GM12878 (cell line): ENCODE measurements around the gene VAC14. TPM values are rescaled to one million over a fixed set of nuclear protein-coding genes. Genes with fewer than 3 reads are reported as not detected.

ENCODE experiments used
- ATAC-seq: fragments of 200-7000 bp; cut with Tn5 transposase; 3 replicates; pipeline ENCODE4 v1.9.1; 2020; ENCODE audit warnings: mild to moderate bottlenecking, moderate library complexity
- BruUV-seq: library from RNA; stranded (reverse); fragments of 400-500 nt; replicated peaks from 2 replicates; lab custom pipeline; 2021; lab: Mats Ljungman, UMichigan
- CTCF ChIA-PET: fragments of 300-600 bp; sonication (Branson Sonifier 250); formaldehyde crosslinking; extraction: SDS; loops from one replicate; lab custom pipeline; 2021; ENCODE audit warnings: inconsistent platforms; lab: Yijun Ruan, JAX
- POLR2A ChIA-PET: fragments of 350-600 bp; formaldehyde crosslinking; extraction: SDS; loops from one replicate; lab custom pipeline; 2021; ENCODE audit warnings: inconsistent platforms; lab: Charles Lee
- RAD21 ChIA-PET: fragments of 300-600 bp; sonication (Branson Sonifier 250); formaldehyde crosslinking; loops from one replicate; lab custom pipeline; 2023; ENCODE audit warnings: antibody characterized with exemption; ENCODE audit not compliant: unreplicated experiment; lab: Charles Lee
- SMC1A ChIA-PET: fragments of 300-600 bp; sonication (Branson Sonifier 250); formaldehyde crosslinking; loops from one replicate; lab custom pipeline; 2023; ENCODE audit not compliant: unreplicated experiment, uncharacterized antibody; lab: Charles Lee
- DNase-seq: peaks from one replicate; pipeline ENCODE4 v3.0.0-alpha.2; 2011; ENCODE audit warnings: low read depth, low spot score
- FAIRE-seq: peaks from 3 replicates; lab custom pipeline; 2011; peaks lifted over from hg19 to GRCh38; lab: Jason Lieb, UNC
- H2AFZ ChIP-seq: 2 replicates; pipeline ENCODE4 v1.6.0; 2011; ENCODE audit warnings: low read depth, low read length, control low read depth; ENCODE audit not compliant: control insufficient read depth
- H3K27ac ChIP-seq: 2 replicates; pipeline ENCODE4 v1.5.1; 2011; ENCODE audit warnings: control low read depth; ENCODE audit not compliant: control insufficient read depth, insufficient read depth
- H3K27me3 ChIP-seq, 2 experiments: replicated peaks in 1 of 2; 2 replicates each; pipeline versions ENCODE4 v1.6.0 to v1.6.1; 2011; ENCODE audit warnings: low read length in 1 of 2; ENCODE audit not compliant: control insufficient read depth in 2 of 2, insufficient read depth in 2 of 2
- H3K36me3 ChIP-seq, 2 experiments: 2 replicates each; pipeline ENCODE4 v1.5.1; 2011; ENCODE audit warnings: low read length in 1 of 2; ENCODE audit not compliant: control insufficient read depth in 2 of 2, insufficient read depth in 2 of 2
- H3K4me1 ChIP-seq: 2 replicates; pipeline ENCODE4 v1.6.1; 2011; ENCODE audit warnings: mild to moderate bottlenecking, low read length, moderate library complexity, mixed read lengths; ENCODE audit not compliant: control insufficient read depth, insufficient read depth
- H3K4me2 ChIP-seq: 2 replicates; pipeline ENCODE4 v1.6.0; 2011; ENCODE audit warnings: control low read depth; ENCODE audit not compliant: control insufficient read depth, insufficient read depth
- H3K4me3 ChIP-seq: fragments of 200-600 bp; sonication (generic); 2 replicates; pipeline ENCODE4 v1.5.1; 2016
- H3K79me2 ChIP-seq: 2 replicates; pipeline ENCODE4 v1.6.0; 2011; ENCODE audit warnings: low read length; ENCODE audit not compliant: control insufficient read depth, insufficient read depth
- H3K9ac ChIP-seq: 2 replicates; pipeline ENCODE4 v1.8.0; 2011; ENCODE audit warnings: low read length, control low read depth, mixed read lengths; ENCODE audit not compliant: control insufficient read depth, insufficient read depth
- H3K9me3 ChIP-seq: replicated peaks from 3 replicates; pipeline ENCODE4 v1.5.1; 2011; ENCODE audit warnings: mild to moderate bottlenecking, low read length; ENCODE audit not compliant: control insufficient read depth, insufficient read depth
- H4K20me1 ChIP-seq: 2 replicates; pipeline ENCODE4 v1.6.0; 2011; ENCODE audit not compliant: control insufficient read depth, insufficient read depth
- BCLAF1 ChIP-seq: fragments of 450-650 bp; IDR thresholded peaks from 2 replicates; pipeline ENCODE4 v1.6.1; 2017; ENCODE audit warnings: antibody characterized with exemption, mild to moderate bottlenecking, moderate library complexity
- BHLHE40 ChIP-seq, 2 experiments: fragments of 450-650 bp in 1 of 2; IDR thresholded peaks; 2 replicates each; pipeline ENCODE4 v1.6.1; 2011 to 2017; ENCODE audit warnings: low read depth in 2 of 2, borderline replicate concordance in 1 of 2, improper control_type of control experiment in 1 of 2, low read length in 1 of 2, mild to moderate bottlenecking in 1 of 2
- FOXM1 ChIP-seq: IDR thresholded peaks from 2 replicates; pipeline ENCODE4 v1.6.1; 2012; ENCODE audit warnings: low read depth, mild to moderate bottlenecking, inconsistent platforms, low read length, moderate library complexity
- NR2F1 ChIP-seq: fragments of 450-650 bp; conservative IDR thresholded peaks from 2 replicates; pipeline ENCODE4 v1.6.1; 2017; ENCODE audit warnings: mild to moderate bottlenecking
- POLR2A ChIP-seq: IDR thresholded peaks from 2 replicates; pipeline ENCODE4 v1.6.1; 2011; ENCODE audit warnings: low read depth, mild to moderate bottlenecking, low read length
- RB1 ChIP-seq: fragments of 450-650 bp; formaldehyde crosslinking; IDR thresholded peaks from 2 replicates; pipeline ENCODE4 v1.6.1; 2017; ENCODE audit warnings: mild to moderate bottlenecking, borderline replicate concordance
- STAT3 ChIP-seq: IDR thresholded peaks from 2 replicates; pipeline ENCODE4 v1.6.1; 2011; ENCODE audit warnings: low read depth, low read length, improper control_type of control experiment
- TCF12 ChIP-seq: IDR thresholded peaks from 2 replicates; pipeline ENCODE4 v1.6.1; 2011; ENCODE audit warnings: low read depth, mild to moderate bottlenecking, low read length
- YBX1 ChIP-seq: fragments of 450-650 bp; IDR thresholded peaks from 2 replicates; pipeline ENCODE4 v1.6.1; 2016; ENCODE audit warnings: antibody characterized with exemption
- ZSCAN29 ChIP-seq: fragments of 450-650 bp; IDR thresholded peaks from 2 replicates; pipeline ENCODE4 v1.6.1; 2017; ENCODE audit warnings: mild to moderate bottlenecking, moderate library complexity
- WGBS: methylation state at CpG from one replicate; pipeline ENCODE4 v1.1.6; 2016; ENCODE audit warnings: low lambda C conversion rate; ENCODE audit not compliant: insufficient replicate concordance, insufficient coverage; ENCODE audit errors: missing lambda C conversion rate; 5-methylcytosine and 5-hydroxymethylcytosine counted together
- in situ Hi-C: fragments of 300-500 bp; cut with MboI; formaldehyde crosslinking; loops from 9 replicates; pipeline ENCODE4 v1.14.3; 2018; ENCODE audit warnings: mixed read lengths
- intact Hi-C: fragments of 100-400 bp; cut with micrococcal nuclease; formaldehyde crosslinking; loops from one replicate; pipeline ENCODE4 v1.14.2; 2022; ENCODE audit not compliant: unreplicated experiment
- polyA plus RNA-seq, 11 experiments: library from polyadenylated mRNA; depleted of rRNA in 4 of 11; unstranded in 6 of 11; stranded (reverse) in 5 of 11; fragments of >200 nt; fragmentation: Nextera tagmentation in 4 of 11; fragmentation: Illumina TruSeq in 1 of 11; extraction: Ambion mirVana in 4 of 11; extraction: Trizol in 1 of 11; gene quantifications; 1 replicate in 1 of 11; 2 replicates in 10 of 11; pipeline versions ENCODE4 v1.2.1 to v1.2.3, GENCODE V29; 2011 to 2016; ENCODE audit warnings: inconsistent platforms in 2 of 11, missing spikeins in 2 of 11, low read depth in 1 of 11
- total RNA-seq, 4 experiments: library from RNA; depleted of rRNA in 3 of 4; stranded (reverse); fragments of >200 nt in 3 of 4; fragmentation: Illumina TruSeq in 1 of 4; extraction: Trizol in 1 of 4; gene quantifications; 2 replicates each; pipeline versions ENCODE4 v1.2.1 to v1.2.3, GENCODE V29; 2013 to 2021

The VAC14 gene
- total and polyA plus RNA-seq, 10 of the 15 experiments (the other 5 are each of a cell fraction or from before 2014, with no cell fraction given), result 1.3 to 45.5 (median 25.5) TPM

- in situ Hi-C loops (no loop called here), intact Hi-C loops (no loop called here)
- no TSS peak for BruUV-seq
- Histone ChIP-seq H2AFZ (no peak overlapping the region), H3K4me3 (no peak overlapping the region), H3K9ac (no peak overlapping the region), H4K20me1 (no peaks in the 10 kb centered on the region), H3K4me1 (no peaks in the 10 kb centered on the region), H3K27ac (no peak overlapping the region), H3K27me3 (no peaks in the 10 kb centered on the region), H3K36me3 (no peaks in the 10 kb centered on the region), H3K79me2 (no peaks in the 10 kb centered on the region), H3K9me3 (no peaks in the 10 kb centered on the region), H3K4me2 (no peak overlapping the region)
- DNase-seq, result no peak
- 58% methylated on average over 7 of the region's 7 CpGs for WGBS
- ChIA-PET POLR2A (no interaction called here), RAD21 (no interaction called here), SMC1A (no interaction called here), CTCF (no interaction called here)
- FAIRE-seq, result no peak
- ATAC-seq, result no peak
- TF ChIP-seq FOXM1, result no peak
- TF ChIP-seq STAT3, result no peak
- no peak for TF ChIP-seq NR2F1
These were observed 125.0 kb downstream of the VAC14 start for GRCh38 chr16:70675851-70676513.

GRCh38 chr16:70674221-70675014 lies 126.5 kb downstream of the VAC14 start:
- BruUV-seq, result no TSS peak
- RAD21 ChIA-PET, result no interaction called here
- POLR2A ChIA-PET, result no interaction called here
- Histone ChIP-seq H3K4me2 (no peak overlapping the region), H3K9me3 (no peaks in the 10 kb centered on the region), H3K79me2 (no peaks in the 10 kb centered on the region), H3K27me3 (no peaks in the 10 kb centered on the region; a peak in 1 of 4 replicates), H3K36me3 (no peaks in the 10 kb centered on the region), H3K9ac (no peak overlapping the region), H2AFZ (no peak overlapping the region), H4K20me1 (no peaks in the 10 kb centered on the region), H3K4me3 (no peak overlapping the region), H3K4me1 (no peaks in the 10 kb centered on the region), H3K27ac (no peak overlapping the region)
- CTCF ChIA-PET, result interaction anchor here (0.6 kb wide), 1 partner anchor 21 kb away, joined by 3 read pairs; no protein-coding TSS in a partner anchor
- DNase-seq (no peak), FAIRE-seq (no peak), ATAC-seq (0 out of 3 replicates have a peak, but pooled peaks have one; percentile 10)
- SMC1A ChIA-PET, result no interaction called here
- intact Hi-C loops (no loop called here), in situ Hi-C loops (no loop called here)
- TF ChIP-seq BCLAF1 (no peak), TCF12 (no peak), POLR2A (no peak), YBX1 (no peak), BHLHE40 (IDR thresholded peaks at IDR 0.05; ENCODE audit: borderline replicate concordance in 1 of 2, low read depth in 2 of 2, low read length in 1 of 2) (no peak), ZSCAN29 (no peak), RB1 (no peak)
- 57% methylated on average over 18 of the region's 18 CpGs for WGBS
